SHP77 treated with DMSO at 0.1 percent for 48 hours (cell line): ENCODE measurements around the gene CENPA.
"Not testable (repeated sequence)": the region's sequence is repeated elsewhere in the genome, so short reads cannot be mapped to it uniquely, and the experiment has no call there.

Experiments
- DNase-seq: peaks from one replicate; lab custom pipeline; 2025; lab: John Stamatoyannopoulos, UW

CENPA gene

GRCh38 chr2:26792720-26793119 is 6.9 kb downstream of the CENPA start:
- DNase-seq = no peak

- DNase-seq = no peak
Observed at GRCh38 chr2:26793518-26793917, 7.7 kb downstream of the CENPA start.

DNA sequence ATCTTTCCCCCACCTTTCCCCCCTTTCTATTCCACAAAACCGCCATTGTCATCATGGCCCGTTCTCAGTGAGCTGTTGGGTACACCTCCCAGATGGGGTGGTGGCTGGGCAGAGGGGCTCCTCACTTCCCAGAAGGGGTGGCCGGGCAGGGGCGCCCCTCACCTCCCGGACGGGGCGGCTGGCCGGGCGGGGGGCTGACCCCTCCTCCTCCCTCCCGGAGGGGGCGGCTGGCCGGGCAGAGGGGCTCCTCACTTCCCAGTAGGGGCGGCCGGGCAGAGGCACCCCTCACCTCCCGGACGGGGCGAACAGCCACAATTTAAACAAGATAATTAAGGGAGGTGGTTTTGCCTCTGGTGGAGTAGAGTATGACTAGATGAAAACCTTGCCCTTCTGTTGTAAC is 9.3 kb downstream of the CENPA start:
- DNase-seq = not testable (repeated sequence)

GRCh38 chr2:26801328-26801727 is 15.5 kb downstream of the CENPA start:
- no peak for DNase-seq

DNA sequence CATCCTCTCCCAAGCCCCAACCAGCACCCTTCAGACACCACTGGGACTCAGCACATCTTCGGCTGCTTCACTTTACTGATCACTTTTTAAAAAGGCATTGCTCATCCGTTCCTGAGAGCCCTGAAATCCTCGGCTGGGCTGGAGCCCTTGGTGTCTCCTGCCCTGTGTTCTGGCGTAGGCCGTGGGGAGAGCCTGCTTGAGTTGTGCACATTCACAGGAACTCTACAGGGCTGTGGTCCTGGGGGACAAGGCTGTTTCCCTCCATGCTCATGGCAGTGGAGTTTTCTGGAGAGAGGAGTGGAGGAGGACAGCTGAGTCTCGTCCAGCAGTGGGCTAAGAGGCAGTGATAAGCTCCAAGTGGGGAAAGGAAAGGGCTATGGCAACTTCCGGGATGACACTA is 15.9 kb downstream of the CENPA start:
- DNase-seq = no peak

- DNase-seq = no peak
Observed at GRCh38 chr2:26805241-26805676, 19.4 kb downstream of the CENPA start.

DNA sequence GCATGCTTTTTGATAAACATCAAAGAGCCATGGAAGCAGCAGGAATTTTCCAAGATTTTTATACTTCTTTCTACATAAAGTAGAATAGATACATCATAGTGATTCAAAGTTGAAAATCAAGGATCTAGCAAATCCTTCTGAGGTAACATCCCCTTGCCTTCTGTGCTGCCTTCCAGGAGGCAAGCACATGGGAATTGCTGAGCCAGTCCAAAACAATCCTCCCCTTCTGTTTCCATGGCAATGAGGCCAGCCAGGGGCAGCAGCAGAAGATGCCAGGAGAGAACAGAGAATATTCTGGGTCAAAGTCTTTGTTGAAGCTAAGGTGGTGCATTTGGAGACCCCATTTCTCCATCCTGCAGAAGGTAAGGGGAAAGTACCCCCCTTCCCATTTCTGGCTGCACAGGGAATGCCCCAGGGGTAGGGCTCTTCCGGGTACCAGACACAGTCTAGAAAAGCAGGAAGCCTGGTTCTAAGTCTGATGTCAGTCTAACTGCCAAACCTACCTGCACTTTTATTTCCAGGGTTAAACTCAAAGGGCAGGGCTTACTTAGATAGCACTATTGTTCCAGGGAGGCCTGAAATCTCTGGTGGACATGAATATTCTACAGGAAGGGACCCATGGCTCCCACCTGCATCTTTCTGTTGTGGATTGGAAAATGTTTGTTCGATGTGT is 22.1 kb downstream of the CENPA start:
- DNase-seq = no peak

DNA sequence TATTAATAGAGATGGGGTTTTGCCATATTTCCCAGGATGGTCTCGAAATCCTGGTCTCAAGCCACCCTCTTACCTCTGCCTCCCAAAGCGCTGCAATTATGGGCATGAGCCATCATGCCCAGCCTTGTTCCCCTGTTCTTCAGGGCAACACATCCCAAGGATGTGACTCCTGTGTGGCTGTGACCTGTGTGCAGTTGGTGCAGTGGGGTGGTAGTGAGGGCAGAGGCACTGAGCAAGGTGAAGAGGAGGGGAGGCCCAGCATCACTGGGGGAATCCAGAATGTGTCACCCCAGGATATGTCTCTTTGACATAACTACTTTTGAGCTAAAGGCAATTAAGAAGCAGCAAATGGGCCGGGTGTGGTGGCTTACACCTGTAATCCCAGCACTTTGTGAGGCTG is 23.4 kb downstream of the CENPA start:
- DNase-seq = no peak

GRCh38 chr2:26809876-26810577 is 24.2 kb downstream of the CENPA start:
- no peak for DNase-seq

DNA sequence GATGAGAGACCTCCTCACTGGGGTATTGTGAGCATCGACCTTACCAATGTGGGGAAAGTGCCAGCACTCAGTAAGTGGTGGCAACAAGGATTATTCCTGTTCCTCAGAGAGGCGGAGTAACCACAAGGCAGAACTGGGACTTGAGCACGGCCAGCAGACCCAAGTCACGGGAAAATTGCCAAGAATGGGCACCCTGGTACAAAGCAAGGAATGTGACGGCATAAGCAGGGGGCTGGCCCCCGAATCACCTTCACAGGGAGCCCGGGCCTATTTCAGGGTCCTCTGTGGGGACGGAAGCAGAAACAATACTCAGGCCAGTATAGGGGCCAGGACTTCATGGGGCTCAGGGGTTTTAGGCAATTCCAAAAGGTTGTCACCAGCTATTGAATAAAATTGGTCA is 25.4 kb downstream of the CENPA start:
- no peak for DNase-seq

- DNase-seq = no peak
Observed at GRCh38 chr2:26811791-26812694, 26.2 kb downstream of the CENPA start.

DNA sequence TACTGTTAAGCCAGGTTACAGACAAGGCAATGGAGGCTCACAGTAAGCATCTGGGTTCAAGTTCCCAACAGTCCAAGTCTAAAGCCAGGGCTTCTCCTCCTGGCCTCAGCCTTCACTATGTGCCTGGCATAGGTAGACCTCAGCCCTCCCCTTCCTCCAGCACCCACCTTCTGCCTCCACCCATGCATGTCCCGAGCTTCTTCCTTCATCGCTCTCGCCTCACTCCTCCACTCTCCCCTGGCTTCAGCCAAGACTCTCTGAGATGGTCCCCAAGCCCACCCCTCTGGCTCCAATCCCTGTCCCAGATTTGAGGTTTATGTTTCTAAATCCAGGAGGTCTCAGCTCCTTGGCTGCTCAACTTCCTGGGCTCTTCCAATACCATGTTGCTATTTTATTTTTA is 26.9 kb downstream of the CENPA start:
- DNase-seq = no peak

GRCh38 chr2:26814072-26814765 is 28.4 kb downstream of the CENPA start:
- not testable (repeated sequence) for DNase-seq

GRCh38 chr2:26816893-26817292 is 31.0 kb downstream of the CENPA start:
- no peak for DNase-seq

GRCh38 chr2:26818255-26818654 is 32.4 kb downstream of the CENPA start:
- DNase-seq = no peak

DNA sequence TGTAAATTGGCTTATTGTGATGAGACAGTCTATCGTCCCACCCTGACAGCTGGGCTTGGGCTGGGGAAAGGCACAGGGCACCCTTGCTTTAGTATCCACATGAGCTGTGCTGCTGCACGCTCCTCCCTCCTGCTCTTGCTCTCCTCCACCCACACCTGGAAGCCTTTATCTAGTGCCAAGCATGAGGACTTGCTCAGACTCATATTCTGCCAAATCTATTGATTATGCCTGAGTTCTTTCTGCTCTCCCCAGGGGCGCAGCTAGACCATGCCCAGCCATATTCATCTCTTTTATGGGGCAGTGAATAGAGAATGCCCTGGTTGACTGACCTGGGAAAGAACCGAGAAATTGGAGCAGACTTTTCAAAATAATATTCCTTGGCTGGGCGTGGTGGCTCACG is 33.1 kb downstream of the CENPA start:
- no peak for DNase-seq

DNA sequence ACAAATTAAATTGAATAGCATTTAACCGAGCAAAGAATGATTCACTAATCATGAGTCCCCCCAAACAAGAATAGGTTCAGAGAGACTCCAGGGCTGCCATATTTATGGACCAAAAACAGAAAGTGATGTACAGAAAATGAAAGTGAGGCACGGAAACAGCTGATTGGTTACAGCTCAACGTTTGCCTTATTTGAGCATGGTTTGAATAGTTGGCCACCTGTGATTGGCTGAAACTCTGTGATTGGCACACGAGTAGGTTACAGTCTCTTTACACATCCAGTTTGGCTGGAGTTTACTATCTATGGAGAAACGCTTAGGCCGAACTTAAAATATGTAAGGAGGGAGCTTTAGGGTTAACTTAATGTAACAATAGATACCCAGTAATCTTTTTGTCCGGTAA is 35.1 kb downstream of the CENPA start:
- DNase-seq = no peak

GRCh38 chr2:26822877-26823276 is 37.0 kb downstream of the CENPA start:
- DNase-seq = no peak

GRCh38 chr2:26838121-26838906 is 52.5 kb downstream of the CENPA start:
- DNase-seq = no peak

DNA sequence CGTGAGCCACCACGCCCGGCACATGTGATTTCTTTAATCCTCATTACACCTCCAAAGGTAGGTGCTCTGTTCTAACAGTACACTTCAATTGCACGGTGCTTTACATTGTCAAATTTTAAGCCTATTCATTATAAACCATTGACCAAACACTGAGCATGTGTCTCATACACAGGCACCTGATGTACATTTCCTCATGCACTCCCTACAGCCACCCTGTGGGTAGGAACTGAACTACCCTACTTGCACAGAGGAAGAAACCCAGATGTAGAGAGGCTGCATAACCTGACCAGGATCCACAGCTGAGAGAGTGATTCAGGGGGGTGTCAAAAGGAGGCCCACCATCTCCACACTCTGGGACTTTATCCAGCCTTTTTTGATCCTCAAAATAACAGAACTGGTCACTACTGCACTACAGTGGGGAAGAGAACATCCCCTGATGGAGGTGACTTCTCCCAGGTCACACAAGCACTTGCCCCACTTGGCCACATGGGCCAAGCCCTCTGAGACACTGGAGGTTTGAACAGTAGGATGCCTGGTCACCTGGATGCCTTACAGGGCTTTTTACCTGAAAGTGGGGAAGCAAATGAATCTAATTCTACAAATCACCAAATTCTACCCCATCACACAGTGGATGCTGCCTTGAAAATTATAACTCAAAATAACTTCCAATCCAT is 55.2 kb downstream of the CENPA start:
- DNase-seq = no peak

DNA sequence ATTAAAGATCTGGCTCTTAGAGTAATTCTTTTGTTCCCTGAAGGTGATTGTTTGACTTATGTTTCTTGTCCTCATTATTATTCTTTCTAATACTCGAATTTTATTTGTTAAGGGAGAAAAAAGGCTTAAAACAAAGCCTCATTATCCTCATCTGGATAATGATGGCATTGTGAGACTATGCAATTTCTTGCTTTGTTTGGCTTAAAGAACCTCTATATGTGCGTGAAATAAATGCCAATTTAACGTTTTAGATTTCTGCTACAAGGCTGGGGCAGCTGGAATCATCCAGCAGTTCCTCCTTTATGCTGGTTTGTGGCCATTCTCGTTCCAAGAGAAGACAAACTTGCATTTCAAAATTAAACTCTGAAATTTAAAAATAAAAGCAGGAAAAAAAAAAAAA is 57.2 kb downstream of the CENPA start:
- DNase-seq = no peak
